Measurements from ENCODE around the gene GUK1. TPM values are rescaled to one million over a fixed set of nuclear protein-coding genes. Genes with fewer than 3 reads are reported as not detected.

Gene GUK1
- total RNA-seq, 1 donor from 2014 or later = 201 TPM

- peak overlapping the region; percentile 100 for H3K4me3 Mint-ChIP-seq
- DNase-seq (ENCODE audit: low spot score) = no peak
- peaks cover 3% of the 10 kb centered on the region for H3K36me3 Mint-ChIP-seq (ENCODE audit: low read depth)
- H3K27ac Mint-ChIP-seq = peak overlapping the region; percentile 29
- H3K4me1 Mint-ChIP-seq (ENCODE audit: low read depth) = peaks cover 22% of the 10 kb centered on the region
- intact Hi-C loops (cut with micrococcal nuclease) = no loop called here
- peaks cover 4% of the 10 kb centered on the region for H3K27me3 Mint-ChIP-seq (ENCODE audit: insufficient read depth)
- no peaks in the 10 kb centered on the region for H3K9me3 Mint-ChIP-seq
Observed at GRCh38 chr1:228143480-228144192, 3.6 kb downstream of the GUK1 start.

DNA sequence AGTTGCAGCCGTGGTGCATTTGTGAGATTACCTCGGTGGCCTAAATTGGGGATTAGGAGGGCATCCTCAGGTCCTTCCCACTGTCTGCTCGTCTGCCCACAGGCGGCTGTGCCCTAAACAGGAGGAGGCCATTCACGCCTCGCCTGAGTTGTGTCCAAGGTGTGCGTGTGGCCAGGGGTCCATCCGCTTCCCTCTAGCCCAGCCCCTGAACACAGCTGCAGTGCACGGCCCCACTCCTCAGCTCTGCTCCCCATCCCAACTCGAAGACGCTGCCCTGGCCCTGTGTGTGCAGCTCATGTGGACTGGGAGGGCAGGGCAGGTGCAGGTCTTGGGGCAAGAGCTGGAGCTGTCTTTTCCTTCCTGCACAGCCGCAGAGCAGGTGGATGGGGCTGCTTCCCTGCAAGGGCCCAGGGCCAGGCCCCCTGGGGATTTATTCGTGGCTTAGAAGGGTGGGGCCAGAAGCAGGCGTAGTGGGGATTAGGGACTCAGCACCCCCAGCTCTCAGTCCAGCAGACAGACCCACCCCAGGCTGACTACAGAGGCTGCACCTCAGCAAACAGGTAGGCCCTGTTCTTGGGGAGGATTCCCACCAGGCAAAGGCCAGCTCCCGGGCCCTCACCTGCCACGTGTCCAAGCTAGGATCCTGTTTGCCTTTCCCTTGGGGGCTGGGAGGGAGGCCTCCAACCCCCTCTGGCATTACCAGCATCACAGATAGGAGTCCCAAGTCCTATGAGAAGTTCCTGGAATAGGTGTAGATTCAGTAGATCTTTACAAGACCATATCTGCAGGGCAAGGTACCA is 4.3 kb downstream of the GUK1 start:
- Mint-ChIP-seq H3K9me3 (no peaks in the 10 kb centered on the region), H3K27ac (peak overlapping the region; percentile 29), H3K4me1 (ENCODE audit: low read depth) (peaks cover 22% of the 10 kb centered on the region), H3K4me3 (peak overlapping the region; percentile 100), H3K27me3 (ENCODE audit: insufficient read depth) (peaks cover 2% of the 10 kb centered on the region), H3K36me3 (ENCODE audit: low read depth) (peaks cover 3% of the 10 kb centered on the region)
- intact Hi-C loops (cut with micrococcal nuclease) = no loop called here
- DNase-seq (ENCODE audit: low spot score) = no peak

DNA sequence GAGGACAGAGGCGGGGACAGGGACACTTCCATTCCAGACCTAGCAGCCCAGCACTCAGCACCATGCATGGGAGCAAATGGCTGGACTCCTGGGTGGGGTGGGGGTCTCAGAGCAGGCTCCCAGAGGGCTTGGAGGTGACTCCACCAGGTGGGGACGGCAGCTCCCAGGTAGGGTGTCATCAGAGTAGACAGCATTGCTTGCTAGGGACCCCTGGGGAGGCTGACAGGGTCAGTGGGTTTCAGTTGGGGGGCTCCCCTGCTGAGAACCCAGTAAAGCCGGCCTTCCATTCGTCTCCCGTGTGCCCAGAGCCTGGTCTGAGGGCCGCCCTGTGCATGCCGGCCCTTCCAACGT is 4.9 kb downstream of the GUK1 start:
- Mint-ChIP-seq H3K27ac (no peak overlapping the region), H3K9me3 (no peaks in the 10 kb centered on the region), H3K4me3 (no peak overlapping the region), H3K27me3 (ENCODE audit: insufficient read depth) (peaks cover 1% of the 10 kb centered on the region), H3K4me1 (ENCODE audit: low read depth) (peaks cover 18% of the 10 kb centered on the region), H3K36me3 (ENCODE audit: low read depth) (peaks cover 3% of the 10 kb centered on the region)
- no peak for DNase-seq (ENCODE audit: low spot score)
- intact Hi-C loops (cut with micrococcal nuclease) = no loop called here

DNA sequence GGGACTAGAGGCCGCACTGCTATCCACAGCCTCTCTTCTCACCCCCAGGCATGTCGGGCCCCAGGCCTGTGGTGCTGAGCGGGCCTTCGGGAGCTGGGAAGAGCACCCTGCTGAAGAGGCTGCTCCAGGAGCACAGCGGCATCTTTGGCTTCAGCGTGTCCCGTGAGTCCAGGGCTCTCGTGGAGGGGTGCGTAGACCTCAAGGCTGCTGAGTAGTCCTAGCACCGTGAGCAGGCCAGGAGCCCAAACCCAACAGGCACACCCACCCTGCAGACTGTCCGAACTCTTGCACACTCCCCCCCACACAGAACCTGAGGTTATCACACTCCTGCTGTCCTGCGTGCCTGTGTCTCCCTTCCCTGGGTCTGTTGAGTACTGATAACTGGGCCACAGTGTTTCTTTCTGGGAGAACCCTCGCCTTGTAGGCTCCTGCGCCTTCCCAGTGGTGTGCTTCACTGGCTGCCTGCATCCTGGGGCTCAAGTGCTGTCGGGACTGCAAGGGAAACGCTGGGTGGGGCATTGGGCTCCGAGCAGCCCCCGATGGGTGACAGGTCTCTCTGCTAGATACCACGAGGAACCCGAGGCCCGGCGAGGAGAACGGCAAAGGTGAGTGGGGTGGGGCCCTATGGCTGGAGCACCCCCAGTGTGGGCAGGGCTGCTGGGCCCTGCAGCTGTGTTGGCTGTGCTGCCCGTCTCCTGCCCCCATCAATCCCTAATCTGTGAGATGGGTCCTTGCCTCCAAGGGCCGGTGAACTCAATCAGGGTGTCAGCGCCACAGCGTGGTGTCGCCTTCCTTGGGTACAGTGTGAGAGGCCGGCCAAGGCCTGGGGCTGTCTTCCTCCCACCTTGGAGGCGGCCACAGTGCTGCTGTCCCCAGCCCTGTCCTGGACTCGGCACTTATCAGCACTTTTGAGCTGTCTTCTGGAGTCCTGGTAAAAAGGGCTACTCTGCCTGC is 5.7 kb downstream of the GUK1 start:
- Mint-ChIP-seq H3K9me3 (no peaks in the 10 kb centered on the region), H3K27ac (no peak overlapping the region), H3K36me3 (ENCODE audit: low read depth) (peaks cover 3% of the 10 kb centered on the region), H3K4me3 (no peak overlapping the region), H3K27me3 (ENCODE audit: insufficient read depth) (no peaks in the 10 kb centered on the region), H3K4me1 (ENCODE audit: low read depth) (peaks cover 18% of the 10 kb centered on the region)
- intact Hi-C loops (cut with micrococcal nuclease) = no loop called here
- no peak for DNase-seq (ENCODE audit: low spot score)

GRCh38 chr1:228146417-228147150 is 6.5 kb downstream of the GUK1 start:
- Mint-ChIP-seq H3K4me1 (ENCODE audit: low read depth) (peaks cover 18% of the 10 kb centered on the region), H3K27ac (no peak overlapping the region), H3K4me3 (no peak overlapping the region), H3K36me3 (ENCODE audit: low read depth) (no peaks in the 10 kb centered on the region), H3K27me3 (ENCODE audit: insufficient read depth) (no peaks in the 10 kb centered on the region), H3K9me3 (no peaks in the 10 kb centered on the region)
- intact Hi-C loops (cut with micrococcal nuclease) = no loop called here
- no peak for DNase-seq (ENCODE audit: low spot score)

GRCh38 chr1:228147151-228147693 is 7.1 kb downstream of the GUK1 start:
- Mint-ChIP-seq H3K36me3 (ENCODE audit: low read depth) (no peaks in the 10 kb centered on the region), H3K27ac (no peak overlapping the region), H3K4me1 (ENCODE audit: low read depth) (peaks cover 18% of the 10 kb centered on the region), H3K27me3 (ENCODE audit: insufficient read depth) (no peaks in the 10 kb centered on the region), H3K4me3 (no peak overlapping the region), H3K9me3 (no peaks in the 10 kb centered on the region)
- intact Hi-C loops (cut with micrococcal nuclease) = no loop called here
- no peak for DNase-seq (ENCODE audit: low spot score)

DNA sequence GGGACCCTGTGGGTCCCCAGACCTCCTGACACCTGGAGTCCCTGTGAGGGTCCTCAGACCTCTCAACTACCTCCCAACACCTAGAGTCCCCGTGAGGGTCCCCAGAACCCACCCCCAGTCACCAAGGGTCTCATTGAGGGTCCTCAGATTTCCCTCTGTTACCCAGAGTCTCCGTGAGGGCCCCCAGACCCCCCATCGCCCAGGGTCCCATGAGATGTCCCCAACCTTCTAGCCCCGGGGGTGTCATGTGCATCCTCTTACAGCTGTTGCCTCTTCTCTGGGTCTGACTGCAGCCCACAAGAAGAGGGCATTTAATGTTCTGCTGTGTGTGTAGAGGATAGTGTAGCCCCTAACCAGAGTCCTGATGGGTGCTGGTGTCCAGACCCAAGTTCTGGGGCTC is 7.7 kb downstream of the GUK1 start:
- no peaks in the 10 kb centered on the region for H3K36me3 Mint-ChIP-seq (ENCODE audit: low read depth)
- H3K4me3 Mint-ChIP-seq = no peak overlapping the region
- H3K27me3 Mint-ChIP-seq (ENCODE audit: insufficient read depth) = no peaks in the 10 kb centered on the region
- DNase-seq (ENCODE audit: low spot score) = no peak
- no peak overlapping the region for H3K27ac Mint-ChIP-seq
- H3K4me1 Mint-ChIP-seq (ENCODE audit: low read depth) = peaks cover 14% of the 10 kb centered on the region
- no peaks in the 10 kb centered on the region for H3K9me3 Mint-ChIP-seq
- intact Hi-C loops (cut with micrococcal nuclease) = no loop called here

DNA sequence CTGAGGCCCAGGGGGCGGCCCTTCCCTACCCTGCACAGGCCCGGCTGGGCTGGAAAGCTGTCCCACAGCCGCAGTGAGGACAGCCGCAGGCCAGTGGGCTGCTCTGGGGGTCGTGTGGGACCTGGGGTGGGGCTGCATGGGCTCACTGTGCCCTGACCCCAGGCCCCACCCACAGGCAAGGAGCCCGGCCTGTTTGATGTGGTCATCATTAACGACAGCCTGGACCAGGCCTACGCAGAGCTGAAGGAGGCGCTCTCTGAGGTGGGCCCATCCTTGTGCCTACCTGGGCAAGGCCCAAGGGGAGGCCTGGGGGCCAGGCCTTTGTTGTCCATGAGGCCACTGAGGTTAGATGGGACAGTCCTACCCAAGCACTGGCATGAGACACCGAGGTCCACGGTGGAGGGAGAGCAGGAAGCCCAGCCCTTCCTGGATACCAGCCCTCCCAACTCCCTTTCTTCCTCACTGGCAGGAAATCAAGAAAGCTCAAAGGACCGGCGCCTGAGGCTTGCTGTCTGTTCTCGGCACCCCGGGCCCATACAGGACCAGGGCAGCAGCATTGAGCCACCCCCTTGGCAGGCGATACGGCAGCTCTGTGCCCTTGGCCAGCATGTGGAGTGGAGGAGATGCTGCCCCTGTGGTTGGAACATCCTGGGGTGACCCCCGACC is 8.2 kb downstream of the GUK1 start:
- intact Hi-C loops (cut with micrococcal nuclease) = no loop called here
- Mint-ChIP-seq H3K4me1 (ENCODE audit: low read depth) (peaks cover 9% of the 10 kb centered on the region), H3K36me3 (ENCODE audit: low read depth) (no peaks in the 10 kb centered on the region), H3K9me3 (no peaks in the 10 kb centered on the region), H3K27me3 (ENCODE audit: insufficient read depth) (no peaks in the 10 kb centered on the region), H3K4me3 (no peak overlapping the region), H3K27ac (peak overlapping the region; percentile 18)
- no peak for DNase-seq (ENCODE audit: low spot score)

- Mint-ChIP-seq H3K27me3 (ENCODE audit: insufficient read depth) (no peaks in the 10 kb centered on the region), H3K4me3 (no peak overlapping the region), H3K36me3 (ENCODE audit: low read depth) (no peaks in the 10 kb centered on the region), H3K4me1 (ENCODE audit: low read depth) (peaks cover 2% of the 10 kb centered on the region), H3K27ac (no peak overlapping the region), H3K9me3 (no peaks in the 10 kb centered on the region)
- intact Hi-C loops (cut with micrococcal nuclease) = no loop called here
- no peak for DNase-seq (ENCODE audit: low spot score)
Observed at GRCh38 chr1:228148935-228149405, 8.9 kb downstream of the GUK1 start.

GRCh38 chr1:228149406-228150119 is 9.5 kb downstream of the GUK1 start, which contains the start of gene GJC2:
Gene GJC2, plus strand, starts transcription at chr1:228149930. Its CDS starts 7,829 bp downstream, at chr1:228157759.
- Mint-ChIP-seq H3K4me3 (no peak within 1 kb of the TSS), H3K27ac (no peak within 1 kb of the TSS), H3K36me3 (ENCODE audit: low read depth) (no peaks in the 10 kb centered on the region), H3K4me1 (ENCODE audit: low read depth) (peaks cover 4% of the 10 kb centered on the region), H3K9me3 (no peaks in the 10 kb centered on the region), H3K27me3 (ENCODE audit: insufficient read depth) (no peaks in the 10 kb centered on the region)
- no peak for DNase-seq (ENCODE audit: low spot score)
- intact Hi-C loops (cut with micrococcal nuclease) = no loop called here

DNA sequence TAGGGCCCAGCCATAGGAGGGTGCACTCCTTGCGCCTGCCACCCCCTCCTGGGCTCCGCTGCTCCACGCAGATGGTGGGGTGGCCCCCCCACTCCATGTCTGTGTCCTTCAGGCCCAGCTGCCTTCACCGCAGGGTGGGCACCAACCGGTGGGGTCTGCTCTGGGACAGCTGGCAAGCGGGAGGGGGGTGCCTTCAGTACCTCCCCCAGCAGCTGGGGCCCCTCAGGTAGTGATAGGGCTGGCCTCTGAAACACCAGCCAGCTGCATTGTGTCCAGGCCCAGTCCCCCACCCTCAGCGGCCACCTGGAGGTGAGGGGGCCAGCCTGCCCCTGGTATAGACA is 10.0 kb downstream of the GUK1 start:
- Mint-ChIP-seq H3K27me3 (ENCODE audit: insufficient read depth) (no peaks in the 10 kb centered on the region), H3K36me3 (ENCODE audit: low read depth) (no peaks in the 10 kb centered on the region), H3K4me3 (no peak overlapping the region), H3K4me1 (ENCODE audit: low read depth) (peaks cover 9% of the 10 kb centered on the region), H3K9me3 (no peaks in the 10 kb centered on the region), H3K27ac (no peak overlapping the region)
- intact Hi-C loops (cut with micrococcal nuclease) = no loop called here
- DNase-seq (ENCODE audit: low spot score) = no peak
